ENCODE measurements around the gene SLC35G6.

The SLC35G6 gene

GRCh38 chr17:7508145-7508544 is 26.9 kb downstream of the SLC35G6 start:
- DNase-seq (ENCODE audit: low spot score): no peak

- no peak for DNase-seq (ENCODE audit: low spot score)
These were observed 27.6 kb downstream of the SLC35G6 start for GRCh38 chr17:7508846-7509245.

- DNase-seq (ENCODE audit: low spot score): no peak
These were observed 28.7 kb downstream of the SLC35G6 start for GRCh38 chr17:7509937-7510336.

GRCh38 chr17:7511108-7511507 is 29.9 kb downstream of the SLC35G6 start:
- no peak for DNase-seq (ENCODE audit: low spot score)

- no peak for DNase-seq (ENCODE audit: low spot score)
These were observed 30.9 kb downstream of the SLC35G6 start for GRCh38 chr17:7512105-7512504.

GRCh38 chr17:7512824-7513540 is 31.7 kb downstream of the SLC35G6 start:
- no peak for DNase-seq (ENCODE audit: low spot score)

- no peak for DNase-seq (ENCODE audit: low spot score)
These were observed 32.7 kb downstream of the SLC35G6 start for GRCh38 chr17:7513850-7514419.

GRCh38 chr17:7515911-7516610 is 34.8 kb downstream of the SLC35G6 start:
- no peak for DNase-seq (ENCODE audit: low spot score)

GRCh38 chr17:7523033-7523432 is 41.8 kb downstream of the SLC35G6 start:
- DNase-seq (ENCODE audit: low spot score): no peak

- DNase-seq (ENCODE audit: low spot score): no peak
These were observed 47.6 kb downstream of the SLC35G6 start for GRCh38 chr17:7528842-7529241.

GRCh38 chr17:7530023-7530900 is 49.0 kb downstream of the SLC35G6 start:
- no peak for DNase-seq (ENCODE audit: low spot score)
